Right lung (tissue), 5 donors: ENCODE results near the gene ASAP2. TPM values are rescaled to one million over a fixed set of nuclear protein-coding genes. Genes with fewer than 3 reads are reported as not detected.

Source experiments
- DNase-seq, 2 donors: peaks; one replicate each; pipeline ENCODE4 v3.0.0-alpha.2; 2013
- polyA plus RNA-seq, 5 donors: library from polyadenylated mRNA; unstranded; fragments of 120-200 nt; gene quantifications; one replicate each; pipeline versions ENCODE4 v1.2.1 to v1.2.3, GENCODE V29; 2013; ENCODE audit warnings: inconsistent platforms in 1 of 5, low replicate concordance in 1 of 5; ENCODE audit not compliant: insufficient read length in 5 of 5, insufficient read depth in 1 of 5

ASAP2 gene
- polyA plus RNA-seq, 5 donors: 22.4 to 36.3 (median 33.7) TPM

DNA sequence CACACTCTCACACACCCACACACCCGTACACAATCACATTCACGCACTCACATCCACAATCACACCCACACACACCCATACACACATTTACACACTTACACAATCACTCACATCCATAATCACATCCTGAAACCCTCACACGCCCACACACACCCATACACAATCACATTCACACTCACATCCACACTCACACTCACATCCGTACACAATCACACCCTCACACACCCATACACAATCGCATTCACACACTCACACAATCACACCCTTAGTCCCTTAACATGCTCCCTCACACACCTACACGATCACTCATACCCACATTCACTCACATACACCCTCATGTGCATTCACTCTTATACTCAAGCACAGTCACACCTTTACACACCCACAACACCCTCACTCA, 110.9 kb downstream of the ASAP2 start:
- no peak for DNase-seq

DNA sequence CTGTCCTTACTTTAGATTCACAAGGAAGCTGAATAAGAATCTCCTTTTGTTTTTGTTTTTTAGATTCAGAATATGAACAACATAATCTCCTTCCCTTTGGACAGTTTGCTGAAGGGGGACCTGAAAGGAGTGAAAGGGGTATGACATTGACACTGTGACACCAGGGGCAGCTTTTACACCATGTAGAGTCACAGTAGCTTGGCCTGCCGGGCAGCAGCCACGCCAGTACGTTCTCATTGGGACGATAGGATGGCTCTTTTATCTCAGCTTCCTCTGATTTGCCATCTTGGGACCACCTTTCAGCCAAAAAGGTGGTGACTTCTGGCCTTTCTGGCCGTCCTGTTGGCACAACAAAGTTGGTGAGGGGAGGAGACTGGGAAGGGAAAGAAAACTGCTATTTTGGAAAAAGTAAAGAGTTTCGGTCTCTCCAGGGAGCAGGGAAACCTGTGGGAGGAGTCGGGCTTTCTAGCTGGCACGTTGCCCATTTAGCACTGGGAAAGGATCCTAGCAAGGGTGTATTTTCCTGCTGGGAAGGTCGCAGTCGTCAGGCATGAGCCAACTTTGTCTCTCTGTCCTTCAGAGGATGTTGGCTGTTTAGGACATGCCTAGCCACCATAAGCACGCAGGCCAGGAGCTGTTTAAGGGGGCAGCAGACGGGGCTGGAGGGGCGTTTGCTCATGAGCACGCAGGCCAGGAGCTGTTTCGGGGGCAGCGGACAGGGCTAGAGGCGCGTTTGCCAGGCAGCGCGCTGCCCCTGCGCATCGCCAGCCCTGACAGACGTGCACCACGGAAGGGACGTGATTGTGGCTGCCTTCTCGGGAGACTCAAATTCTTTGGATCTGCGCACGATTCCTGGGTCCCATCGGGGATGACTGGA, 112.1 kb downstream of the ASAP2 start:
- no peak for DNase-seq

DNA sequence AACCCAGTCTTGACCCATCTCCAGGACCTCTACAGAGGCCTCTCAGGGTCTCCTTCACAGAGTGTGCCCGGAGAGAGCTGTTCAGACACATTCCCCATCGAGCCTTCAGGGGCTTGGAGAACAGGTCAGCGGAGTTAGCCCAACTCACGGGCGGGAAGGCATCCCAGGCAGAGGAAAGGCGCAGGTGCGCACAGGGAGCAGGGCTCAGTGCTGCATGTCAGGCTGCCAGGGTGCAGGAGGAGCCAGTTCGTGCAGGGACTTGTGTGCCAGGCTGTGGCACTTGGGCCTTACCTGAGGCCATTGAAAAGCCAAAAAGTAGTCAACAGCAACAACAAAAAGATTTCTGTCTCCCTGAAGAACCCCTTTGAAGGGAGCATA, 112.7 kb downstream of the ASAP2 start:
- no peak for DNase-seq

DNA sequence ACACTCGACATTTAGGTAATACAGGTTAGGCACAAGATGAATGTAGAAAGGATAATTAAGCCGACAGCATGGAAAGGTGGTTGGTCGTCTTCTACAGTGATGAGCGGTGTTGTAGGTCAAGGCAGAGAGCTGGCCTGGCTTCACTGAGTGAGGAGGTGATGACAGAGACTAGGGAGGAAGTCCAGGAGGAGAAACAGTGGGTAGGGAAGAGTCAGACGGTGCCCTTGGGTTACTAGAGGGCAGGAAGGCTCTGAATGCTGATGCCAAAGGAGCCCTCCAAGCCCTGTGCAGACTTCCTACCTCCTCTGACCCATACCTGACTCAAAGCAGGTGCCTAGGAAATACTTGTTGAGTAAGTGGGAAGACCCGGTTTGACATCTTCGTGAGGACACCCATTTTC, 116.0 kb downstream of the ASAP2 start:
- DNase-seq: no peak

DNA sequence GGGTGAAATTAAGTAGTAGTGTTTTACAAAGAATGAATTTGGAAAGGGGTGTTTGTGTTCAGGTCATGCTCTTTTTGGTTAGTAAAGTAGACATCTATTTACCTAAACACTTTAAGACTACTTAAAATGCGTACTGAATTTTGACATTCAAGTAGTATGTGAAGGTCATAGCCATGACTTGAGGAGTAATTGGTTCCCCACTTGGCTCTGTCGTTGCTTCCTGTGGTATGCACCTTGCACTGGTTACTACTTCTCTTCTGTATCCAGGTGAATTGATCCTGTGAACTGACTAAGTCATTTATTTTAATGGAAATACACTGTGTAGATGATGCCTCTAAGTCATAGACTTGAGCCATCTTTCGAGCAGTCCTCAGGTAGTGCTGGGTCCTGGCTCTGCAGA, 118.8 kb downstream of the ASAP2 start:
- DNase-seq: no peak

DNA sequence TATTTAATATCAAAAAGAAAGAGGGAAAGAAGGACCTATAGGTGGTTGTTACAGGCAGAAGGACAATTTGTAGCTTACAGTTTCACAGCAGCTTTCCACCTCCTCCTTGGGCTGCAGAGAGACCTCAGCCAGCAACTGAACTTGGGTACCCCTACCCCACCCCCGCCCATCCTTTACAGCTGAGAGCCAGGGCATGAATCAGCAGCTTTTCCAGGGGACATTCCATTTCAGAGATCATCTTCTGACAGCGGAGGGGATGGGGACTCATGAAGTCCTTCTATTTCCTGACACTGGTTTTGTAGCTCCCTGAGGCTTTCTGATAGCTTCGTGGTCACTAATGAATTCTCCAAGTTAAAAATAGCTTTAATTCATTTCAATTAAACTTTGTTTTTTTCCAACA, 120.4 kb downstream of the ASAP2 start:
- DNase-seq: no peak

DNA sequence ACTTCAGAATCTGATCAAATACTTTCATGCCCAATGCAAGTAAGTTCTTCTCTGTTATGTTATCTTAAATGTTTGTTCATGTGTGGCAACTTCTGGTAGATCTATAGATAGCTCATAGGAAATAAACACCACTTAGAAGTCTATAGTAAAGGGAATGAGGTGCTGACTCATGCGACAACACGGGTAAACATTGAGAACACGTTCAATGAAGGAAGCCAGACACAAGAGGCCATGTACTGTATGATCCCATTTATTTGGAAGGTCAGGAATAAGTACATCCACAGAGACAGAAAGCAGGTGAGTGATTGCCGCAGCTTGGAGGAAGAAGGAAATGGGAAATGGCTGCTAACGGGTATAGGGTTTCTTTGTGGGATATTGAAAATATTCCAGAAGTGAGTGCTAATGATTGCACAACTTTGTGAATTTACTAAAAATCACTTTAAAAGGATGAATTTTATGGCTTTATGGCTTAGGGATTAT, 121.3 kb downstream of the ASAP2 start:
- no peak for DNase-seq

DNA sequence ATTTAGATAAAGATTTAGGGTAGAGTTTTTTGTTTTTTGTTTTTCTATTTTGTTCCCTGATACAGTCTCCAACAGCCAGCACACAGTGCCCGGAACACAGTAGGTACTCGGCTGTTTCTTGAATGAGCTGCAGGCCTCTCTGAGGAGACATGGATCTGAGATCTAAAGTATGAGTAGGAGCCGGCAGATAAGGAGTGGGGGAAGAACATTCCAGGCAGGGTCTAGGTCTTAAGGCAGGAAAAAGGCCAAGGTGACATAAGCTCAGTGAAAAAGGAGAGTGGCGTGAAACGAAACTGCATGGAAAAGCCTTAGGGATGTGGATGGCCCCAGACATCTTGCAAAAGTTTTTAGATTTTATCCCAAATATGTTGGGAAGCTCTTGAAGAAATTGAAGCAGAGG, 122.3 kb downstream of the ASAP2 start:
- DNase-seq: no peak

DNA sequence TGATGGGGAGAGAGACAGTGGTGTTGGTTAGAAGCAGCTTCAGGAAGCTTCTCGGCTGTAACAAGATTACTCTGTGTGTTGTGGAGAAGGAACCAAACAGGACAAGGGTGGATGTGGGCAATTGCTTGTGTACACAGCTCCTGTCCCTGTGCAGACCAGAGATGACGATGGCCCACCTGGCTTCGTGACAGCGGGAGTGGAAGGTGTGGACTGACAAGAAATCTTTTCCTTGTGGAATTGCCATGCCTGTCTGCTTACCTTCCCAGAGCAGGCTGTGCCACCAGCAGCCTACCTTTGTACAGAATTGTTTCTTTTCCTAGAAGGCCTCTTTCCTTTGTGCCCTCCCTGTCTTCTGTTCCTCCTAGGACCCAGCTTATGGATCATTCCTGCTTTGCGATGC, 122.9 kb downstream of the ASAP2 start:
- no peak for DNase-seq

DNA sequence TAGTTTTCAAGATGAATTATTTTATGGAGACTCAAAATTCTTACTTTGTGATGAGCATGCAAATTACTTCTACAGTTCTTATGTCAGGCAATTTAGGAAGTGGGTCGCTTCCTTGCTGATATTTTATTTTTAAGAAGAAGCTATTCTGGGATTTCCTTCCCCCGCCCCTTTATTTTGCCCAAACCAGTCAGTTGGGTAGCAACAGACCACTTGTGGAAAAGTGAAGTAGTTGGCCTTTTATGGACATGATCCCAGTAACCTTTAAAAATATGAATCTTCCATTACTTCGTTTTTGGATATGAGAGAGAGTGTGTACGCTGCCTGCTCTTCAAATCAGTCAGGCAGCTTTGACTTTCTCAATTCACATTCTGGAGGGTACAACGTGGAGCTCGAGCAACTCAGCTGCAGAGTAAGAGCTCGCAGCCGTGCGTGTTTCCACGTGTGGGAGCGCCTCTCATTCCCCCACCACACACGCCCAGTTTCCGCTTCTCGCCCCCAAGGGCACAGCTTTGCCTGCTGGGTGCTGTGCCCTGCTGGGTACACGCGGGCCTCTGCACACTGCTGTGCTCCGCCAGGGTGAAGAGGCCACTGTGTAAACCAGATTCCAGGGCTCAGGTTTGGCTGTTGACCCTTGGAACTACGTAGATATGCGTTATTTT, 124.1 kb downstream of the ASAP2 start:
- DNase-seq: no peak

DNA sequence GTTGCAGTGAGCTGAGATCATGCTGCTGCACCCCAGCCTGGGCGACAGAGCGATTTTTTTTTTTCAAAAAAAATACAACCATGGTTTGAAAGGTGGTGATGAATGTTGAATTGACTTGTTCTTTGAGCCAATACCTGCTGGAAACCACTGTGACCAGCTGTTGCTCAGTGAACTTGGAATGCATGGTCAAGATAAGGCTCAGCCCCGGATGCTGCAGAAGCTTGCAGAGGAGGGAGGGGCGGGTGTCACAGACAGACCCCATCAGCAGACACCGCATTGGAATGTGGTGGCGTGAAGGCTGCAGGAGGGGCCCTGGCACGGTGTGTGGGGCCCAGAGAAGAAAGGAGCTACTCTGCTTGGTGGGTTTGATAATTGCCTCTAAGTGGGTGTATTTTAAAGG, 125.1 kb downstream of the ASAP2 start:
- no peak for DNase-seq

DNA sequence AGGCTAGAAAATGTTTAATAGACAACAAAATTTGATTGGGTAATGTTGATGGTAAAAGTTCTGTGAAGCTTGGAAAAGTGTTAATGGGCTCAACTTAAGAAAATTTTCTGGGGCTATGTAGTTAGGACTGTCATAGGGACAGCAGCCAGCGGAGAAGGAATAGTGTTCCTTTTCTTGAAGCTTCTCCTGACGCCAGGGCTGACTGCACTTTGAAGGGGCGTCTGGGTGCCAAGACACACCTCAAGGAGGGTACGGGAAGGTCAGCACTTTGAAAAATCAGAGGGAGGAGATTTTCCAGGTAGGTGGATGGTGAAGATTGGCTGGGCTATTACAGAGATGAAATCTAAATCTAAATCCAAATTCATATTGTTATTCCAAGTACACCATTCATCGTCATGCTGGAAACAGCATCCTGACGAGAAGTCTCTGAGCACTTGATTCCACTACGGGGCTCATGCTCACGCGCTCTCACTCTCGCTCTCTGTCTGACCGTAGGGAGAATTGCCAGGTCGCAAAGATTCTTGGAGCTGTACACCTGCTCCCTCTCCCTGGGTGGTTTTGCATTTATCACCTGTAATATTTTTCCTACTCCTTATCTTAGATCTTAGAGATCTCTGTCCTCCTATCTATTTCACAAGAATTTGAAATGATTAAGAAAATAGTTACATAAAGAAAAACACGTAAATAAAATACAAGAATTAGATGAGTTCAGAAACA, 125.7 kb downstream of the ASAP2 start:
- no peak for DNase-seq

DNA sequence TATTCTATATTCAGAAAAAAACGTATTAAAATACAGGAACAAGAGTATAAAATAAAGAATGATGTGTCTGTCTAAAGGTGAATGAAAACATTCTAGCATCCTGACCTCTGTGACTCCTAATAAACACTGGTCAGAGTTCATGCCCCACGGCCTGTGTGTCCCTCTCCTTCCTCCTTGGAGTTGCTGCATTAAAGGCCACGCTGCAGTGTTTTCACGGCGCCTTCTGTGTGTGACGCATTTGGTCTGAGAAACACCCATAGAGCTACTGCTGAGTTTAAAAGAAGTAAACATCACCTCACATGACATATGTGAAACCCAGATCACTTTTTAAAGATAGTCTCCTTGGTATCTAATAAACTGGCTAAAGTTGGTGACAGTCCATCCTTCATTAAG, 126.2 kb downstream of the ASAP2 start:
- no peak for DNase-seq

DNA sequence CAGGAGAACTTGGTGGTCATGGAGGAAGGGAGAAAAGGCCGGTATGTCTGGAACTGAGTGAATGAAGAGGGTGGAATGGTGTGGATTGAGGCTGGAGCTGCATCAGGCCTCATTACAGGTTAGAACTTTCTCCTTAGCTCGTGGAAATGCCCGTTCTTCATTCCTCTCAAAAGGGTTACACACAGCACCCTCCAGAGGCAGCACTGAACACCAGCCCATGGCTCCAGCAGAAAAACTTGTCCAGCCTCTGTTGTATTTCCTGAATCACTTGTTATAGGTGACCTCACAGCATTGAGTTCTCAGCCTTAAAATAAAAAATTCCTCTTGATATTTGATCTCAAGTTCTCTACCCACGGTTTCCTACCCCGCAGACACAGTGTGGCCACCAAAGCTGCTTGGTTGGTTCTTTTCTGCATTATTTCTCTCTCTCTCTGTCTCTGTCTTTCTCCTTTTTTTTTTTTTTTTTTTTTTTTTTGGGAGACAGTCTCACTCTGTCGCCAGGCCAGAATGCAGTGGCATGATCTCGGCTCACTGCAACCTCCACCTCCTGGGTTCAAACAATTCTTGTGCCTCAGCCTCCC, 127.1 kb downstream of the ASAP2 start:
- peak in 1 of 2 donors; percentile 45 for DNase-seq

DNA sequence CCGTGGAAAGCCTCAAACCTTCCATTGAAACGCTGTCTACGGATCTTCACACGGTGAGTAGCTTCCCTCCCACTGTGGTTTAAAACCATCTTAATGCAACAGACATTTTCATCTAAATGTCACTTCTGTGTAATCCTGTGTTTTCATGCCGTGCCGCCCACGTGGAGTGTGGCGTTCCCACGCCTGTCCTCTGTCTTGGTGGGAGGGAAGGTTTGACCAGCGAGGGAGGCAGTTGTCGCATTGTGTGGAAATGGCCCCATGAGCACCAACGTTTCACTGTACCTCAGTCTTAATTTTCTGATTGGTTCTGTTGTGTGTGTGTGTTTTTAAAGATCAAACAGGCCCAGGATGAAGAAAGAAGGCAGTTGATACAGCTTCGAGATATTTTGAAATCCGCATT, 128.1 kb downstream of the ASAP2 start:
- DNase-seq: no peak

DNA sequence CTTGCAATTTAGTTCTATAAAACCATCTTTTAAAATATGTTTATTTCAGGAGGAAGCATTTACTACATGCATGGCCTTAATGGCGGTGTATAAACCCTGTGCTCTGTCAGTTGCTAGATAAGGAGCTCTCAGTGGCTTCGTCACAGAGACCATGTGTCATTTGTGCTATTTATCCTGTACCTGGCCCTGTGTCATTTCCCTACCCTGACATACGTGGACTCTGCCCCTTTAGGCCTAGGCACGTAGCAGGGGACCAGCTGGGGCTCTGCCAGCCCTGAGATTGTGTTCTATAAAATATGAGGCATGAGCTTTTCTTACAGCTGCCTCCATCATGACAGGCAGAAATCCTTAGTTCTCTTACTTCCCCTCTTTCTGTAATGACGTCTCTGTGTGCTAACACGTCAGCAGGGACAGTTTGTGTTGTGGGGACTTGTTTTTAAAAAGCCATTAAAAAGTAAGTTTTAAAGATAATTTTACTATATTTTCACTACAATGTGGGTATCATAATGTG, 128.8 kb downstream of the ASAP2 start:
- no peak for DNase-seq

DNA sequence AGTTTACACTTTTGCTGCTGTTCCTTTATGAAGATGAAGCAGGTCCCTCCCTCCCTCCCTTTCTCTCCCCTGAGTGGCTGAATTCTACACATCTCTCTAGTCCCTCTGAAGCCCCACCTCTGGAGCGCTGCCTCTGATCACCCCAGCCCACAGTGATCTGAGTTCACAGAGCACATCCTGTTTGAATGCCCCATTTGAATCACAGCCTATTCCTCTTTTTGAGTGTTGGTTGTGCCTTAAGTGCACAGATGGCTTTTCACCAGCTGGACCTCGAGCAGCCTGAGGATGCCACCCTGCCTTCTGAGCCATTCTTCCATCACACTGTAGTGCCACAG, 129.6 kb downstream of the ASAP2 start:
- DNase-seq: no peak

DNA sequence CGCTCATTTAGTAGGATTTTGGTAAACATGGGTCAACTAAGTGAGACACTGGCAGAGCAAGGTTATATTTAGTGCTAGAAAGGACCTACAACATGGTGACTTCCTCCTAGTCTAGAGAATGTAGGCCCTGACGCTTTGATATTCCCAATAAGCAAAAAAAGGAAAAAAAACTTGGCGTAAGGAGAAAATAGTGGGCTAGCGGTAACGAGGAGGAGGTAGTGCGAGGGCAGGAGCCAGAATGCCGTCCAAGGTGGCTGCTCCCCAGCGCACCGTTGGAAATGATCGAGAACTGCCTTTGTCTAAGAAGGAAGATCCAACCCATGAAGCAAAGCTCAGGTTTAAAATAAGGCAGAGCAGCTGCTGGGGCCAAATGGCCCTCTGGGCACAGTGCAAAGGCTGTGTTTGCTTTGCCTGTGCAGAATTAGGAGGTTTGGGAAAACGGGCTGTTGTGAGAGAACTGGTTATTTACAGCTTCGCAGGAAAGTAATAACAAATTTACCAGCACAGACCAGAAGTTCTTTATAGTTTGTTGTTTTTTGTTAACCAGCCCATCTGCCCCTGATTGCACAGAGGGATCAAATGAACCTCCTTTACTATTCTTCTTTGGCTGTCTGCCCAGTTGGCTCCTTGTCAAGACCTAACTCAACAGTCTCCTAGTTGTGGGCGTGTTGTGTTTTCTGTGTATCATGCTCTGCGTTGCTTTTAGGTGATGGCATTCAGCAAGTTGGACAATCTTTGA, 130.1 kb downstream of the ASAP2 start:
- peak; percentile 73 to 80 for DNase-seq

DNA sequence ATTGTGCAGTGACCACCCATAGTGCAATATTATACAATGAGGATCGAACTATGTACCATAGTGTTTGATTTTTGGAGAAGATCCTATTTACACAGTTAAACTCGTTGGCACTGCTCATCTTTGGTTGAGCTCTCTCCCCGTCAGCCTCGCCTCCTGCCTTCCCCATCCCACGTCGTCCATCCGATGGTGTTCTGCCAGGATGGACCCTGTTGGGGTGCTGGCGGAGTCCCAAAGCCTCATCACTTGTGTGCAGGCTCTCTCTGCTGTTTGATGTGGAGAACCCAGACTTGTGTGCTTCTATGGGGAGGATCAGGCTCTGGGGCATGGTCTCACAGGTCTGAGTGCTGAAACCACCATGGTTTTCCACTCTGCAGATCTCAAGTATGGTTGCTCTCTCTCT, 131.3 kb downstream of the ASAP2 start:
- no peak for DNase-seq

DNA sequence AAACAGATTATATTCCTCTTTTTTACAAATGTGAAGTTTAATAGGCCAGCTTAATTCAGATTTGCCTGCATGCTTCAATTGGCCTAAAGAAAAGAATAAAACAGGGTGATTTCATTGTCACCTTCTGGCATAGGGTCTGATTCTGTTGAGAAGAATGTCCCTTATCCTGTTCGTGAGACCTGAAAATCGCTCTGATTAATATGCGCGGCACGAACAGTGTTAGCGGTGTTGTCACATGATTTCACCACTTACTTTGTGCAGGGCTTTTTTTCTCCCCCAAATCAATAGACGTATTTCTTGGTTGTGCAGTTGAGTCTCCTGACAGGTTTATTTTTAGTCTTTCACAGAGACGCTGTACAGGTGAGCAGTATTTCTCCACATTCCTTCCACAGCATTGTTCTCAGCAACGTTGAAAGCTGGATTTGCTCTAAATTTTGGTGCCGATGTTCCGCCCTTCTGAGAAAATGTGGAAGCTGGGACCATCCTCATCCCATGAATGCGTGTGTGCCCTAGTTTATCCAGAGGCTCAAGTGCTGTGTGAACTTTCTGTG, 134.8 kb downstream of the ASAP2 start:
- DNase-seq: no peak

DNA sequence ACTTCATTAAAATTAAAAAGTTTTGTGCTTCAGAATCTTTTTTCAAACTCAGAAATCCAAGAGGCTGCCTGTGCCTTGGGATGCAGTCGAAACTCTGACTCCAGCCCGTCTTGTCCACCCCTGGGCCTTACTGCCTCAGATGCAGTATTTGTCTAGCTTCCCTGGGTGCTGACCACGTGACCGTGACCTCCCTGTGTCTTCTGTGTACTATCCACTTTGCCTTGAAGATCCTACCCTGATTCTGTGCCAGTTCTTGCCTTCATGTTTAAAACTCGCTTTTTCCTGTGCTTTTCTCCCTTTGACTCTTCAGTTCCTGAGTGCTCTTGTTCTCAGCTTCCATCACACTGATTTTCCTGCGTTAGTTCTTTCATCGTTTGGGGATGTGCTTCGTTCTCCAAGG, 136.0 kb downstream of the ASAP2 start:
- DNase-seq: no peak
